GM12878 (cell line): ENCODE measurements around the gene BRICD5. TPM values are rescaled to one million over a fixed set of nuclear protein-coding genes. Genes with fewer than 3 reads are reported as not detected.

Source experiments
- ATAC-seq: fragments of 200-7000 bp; cut with Tn5 transposase; 3 replicates; pipeline ENCODE4 v1.9.1; 2020; ENCODE audit warnings: mild to moderate bottlenecking, moderate library complexity
- BruUV-seq: library from RNA; stranded (reverse); fragments of 400-500 nt; replicated peaks from 2 replicates; lab custom pipeline; 2021; lab: Mats Ljungman, UMichigan
- CTCF ChIA-PET: fragments of 300-600 bp; sonication (Branson Sonifier 250); formaldehyde crosslinking; extraction: SDS; loops from one replicate; lab custom pipeline; 2021; ENCODE audit warnings: inconsistent platforms; lab: Yijun Ruan, JAX
- POLR2A ChIA-PET: fragments of 350-600 bp; formaldehyde crosslinking; extraction: SDS; loops from one replicate; lab custom pipeline; 2021; ENCODE audit warnings: inconsistent platforms; lab: Charles Lee
- RAD21 ChIA-PET: fragments of 300-600 bp; sonication (Branson Sonifier 250); formaldehyde crosslinking; loops from one replicate; lab custom pipeline; 2023; ENCODE audit warnings: antibody characterized with exemption; ENCODE audit not compliant: unreplicated experiment; lab: Charles Lee
- SMC1A ChIA-PET: fragments of 300-600 bp; sonication (Branson Sonifier 250); formaldehyde crosslinking; loops from one replicate; lab custom pipeline; 2023; ENCODE audit not compliant: unreplicated experiment, uncharacterized antibody; lab: Charles Lee
- DNase-seq: peaks from one replicate; pipeline ENCODE4 v3.0.0-alpha.2; 2011; ENCODE audit warnings: low read depth, low spot score
- FAIRE-seq: peaks from 3 replicates; lab custom pipeline; 2011; peaks lifted over from hg19 to GRCh38; lab: Jason Lieb, UNC
- H2AFZ ChIP-seq: 2 replicates; pipeline ENCODE4 v1.6.0; 2011; ENCODE audit warnings: low read depth, low read length, control low read depth; ENCODE audit not compliant: control insufficient read depth
- H3K27ac ChIP-seq: 2 replicates; pipeline ENCODE4 v1.5.1; 2011; ENCODE audit warnings: control low read depth; ENCODE audit not compliant: control insufficient read depth, insufficient read depth
- H3K27me3 ChIP-seq, 2 experiments: replicated peaks in 1 of 2; 2 replicates each; pipeline versions ENCODE4 v1.6.0 to v1.6.1; 2011; ENCODE audit warnings: low read length in 1 of 2; ENCODE audit not compliant: control insufficient read depth in 2 of 2, insufficient read depth in 2 of 2
- H3K36me3 ChIP-seq, 2 experiments: 2 replicates each; pipeline ENCODE4 v1.5.1; 2011; ENCODE audit warnings: low read length in 1 of 2; ENCODE audit not compliant: control insufficient read depth in 2 of 2, insufficient read depth in 2 of 2
- H3K4me1 ChIP-seq: 2 replicates; pipeline ENCODE4 v1.6.1; 2011; ENCODE audit warnings: mild to moderate bottlenecking, low read length, moderate library complexity, mixed read lengths; ENCODE audit not compliant: control insufficient read depth, insufficient read depth
- H3K4me2 ChIP-seq: 2 replicates; pipeline ENCODE4 v1.6.0; 2011; ENCODE audit warnings: control low read depth; ENCODE audit not compliant: control insufficient read depth, insufficient read depth
- H3K4me3 ChIP-seq: fragments of 200-600 bp; sonication (generic); 2 replicates; pipeline ENCODE4 v1.5.1; 2016
- H3K79me2 ChIP-seq: 2 replicates; pipeline ENCODE4 v1.6.0; 2011; ENCODE audit warnings: low read length; ENCODE audit not compliant: control insufficient read depth, insufficient read depth
- H3K9ac ChIP-seq: 2 replicates; pipeline ENCODE4 v1.8.0; 2011; ENCODE audit warnings: low read length, control low read depth, mixed read lengths; ENCODE audit not compliant: control insufficient read depth, insufficient read depth
- H3K9me3 ChIP-seq: replicated peaks from 3 replicates; pipeline ENCODE4 v1.5.1; 2011; ENCODE audit warnings: mild to moderate bottlenecking, low read length; ENCODE audit not compliant: control insufficient read depth, insufficient read depth
- H4K20me1 ChIP-seq: 2 replicates; pipeline ENCODE4 v1.6.0; 2011; ENCODE audit not compliant: control insufficient read depth, insufficient read depth
- BHLHE40 ChIP-seq, 2 experiments: fragments of 450-650 bp in 1 of 2; IDR thresholded peaks; 2 replicates each; pipeline ENCODE4 v1.6.1; 2011 to 2017; ENCODE audit warnings: low read depth in 2 of 2, borderline replicate concordance in 1 of 2, improper control_type of control experiment in 1 of 2, low read length in 1 of 2, mild to moderate bottlenecking in 1 of 2
- BMI1 ChIP-seq: fragments of 450-650 bp; IDR thresholded peaks from 2 replicates; pipeline ENCODE4 v1.6.1; 2016; ENCODE audit warnings: mild to moderate bottlenecking, moderate library complexity, borderline replicate concordance
- CBX5 ChIP-seq: sonication (generic); IDR thresholded peaks from 2 replicates; pipeline ENCODE4 v1.6.1; 2016; ENCODE audit warnings: low read depth, moderate library complexity, mild to moderate bottlenecking, inconsistent platforms
- ELK1 ChIP-seq: IDR thresholded peaks from 2 replicates; pipeline ENCODE4 v1.6.1; 2012; ENCODE audit warnings: low read depth, low read length, improper control_type of control experiment
- FOXK2 ChIP-seq: fragments of 450-650 bp; IDR thresholded peaks from 2 replicates; pipeline ENCODE4 v1.6.1; 2017; ENCODE audit warnings: mild to moderate bottlenecking, moderate library complexity
- GATAD2B ChIP-seq: fragments of 450-650 bp; conservative IDR thresholded peaks from 2 replicates; pipeline ENCODE4 v1.6.1; 2017; ENCODE audit warnings: low read depth, mild to moderate bottlenecking, moderate library complexity
- IKZF1 ChIP-seq: fragments of 450-650 bp; conservative IDR thresholded peaks from 2 replicates; pipeline ENCODE4 v1.6.1; 2017; ENCODE audit warnings: antibody characterized with exemption, mild to moderate bottlenecking
- NFXL1 ChIP-seq: fragments of 450-650 bp; IDR thresholded peaks from 2 replicates; pipeline ENCODE4 v1.6.1; 2017; ENCODE audit warnings: antibody characterized with exemption, mild to moderate bottlenecking, borderline replicate concordance
- PRDM15 ChIP-seq: fragments of 450-650 bp; formaldehyde crosslinking; IDR thresholded peaks from 2 replicates; pipeline ENCODE4 v1.4.0; 2020; ENCODE audit warnings: mild to moderate bottlenecking, moderate library complexity
- SMC3 ChIP-seq: IDR thresholded peaks from 2 replicates; pipeline ENCODE4 v1.6.1; 2011; ENCODE audit warnings: low read length, improper control_type of control experiment, borderline replicate concordance
- SREBF1 ChIP-seq: IDR thresholded peaks from 2 replicates; pipeline ENCODE4 v1.6.1; 2012; ENCODE audit warnings: mild to moderate bottlenecking, low read length
- SREBF2 ChIP-seq: IDR thresholded peaks from 2 replicates; pipeline ENCODE4 v1.6.1; 2012; ENCODE audit warnings: mild to moderate bottlenecking, low read length
- SUPT20H ChIP-seq: IDR thresholded peaks from 2 replicates; pipeline ENCODE4 v1.6.1; 2011; ENCODE audit warnings: low read depth, mild to moderate bottlenecking, low read length, moderate library complexity, borderline replicate concordance; ENCODE audit not compliant: control insufficient read depth
- TCF3 ChIP-seq: IDR thresholded peaks from 2 replicates; pipeline ENCODE4 v1.6.1; 2012; ENCODE audit warnings: low read depth, mild to moderate bottlenecking, low read length, borderline replicate concordance; ENCODE audit not compliant: insufficient read depth
- ZBED1 ChIP-seq: IDR thresholded peaks from 2 replicates; pipeline ENCODE4 v1.6.1; 2016; ENCODE audit warnings: borderline replicate concordance
- ZBTB4 ChIP-seq: fragments of 450-650 bp; formaldehyde crosslinking; IDR thresholded peaks from 2 replicates; pipeline ENCODE4 v1.4.0; 2022; ENCODE audit warnings: mild to moderate bottlenecking, moderate library complexity
- ZNF24 ChIP-seq: fragments of 450-650 bp; IDR thresholded peaks from 2 replicates; pipeline ENCODE4 v1.6.1; 2017; ENCODE audit warnings: antibody characterized with exemption, mild to moderate bottlenecking
- ZNF274 ChIP-seq: IDR thresholded peaks from one replicate; pipeline ENCODE4 v1.8.0; 2011; ENCODE audit not compliant: insufficient read length, insufficient read depth
- WGBS: methylation state at CpG from one replicate; pipeline ENCODE4 v1.1.6; 2016; ENCODE audit warnings: low lambda C conversion rate; ENCODE audit not compliant: insufficient replicate concordance, insufficient coverage; ENCODE audit errors: missing lambda C conversion rate; 5-methylcytosine and 5-hydroxymethylcytosine counted together
- in situ Hi-C: fragments of 300-500 bp; cut with MboI; formaldehyde crosslinking; loops from 9 replicates; pipeline ENCODE4 v1.14.3; 2018; ENCODE audit warnings: mixed read lengths
- intact Hi-C: fragments of 100-400 bp; cut with micrococcal nuclease; formaldehyde crosslinking; loops from one replicate; pipeline ENCODE4 v1.14.2; 2022; ENCODE audit not compliant: unreplicated experiment
- polyA plus RNA-seq, 11 experiments: library from polyadenylated mRNA; depleted of rRNA in 4 of 11; unstranded in 6 of 11; stranded (reverse) in 5 of 11; fragments of >200 nt; fragmentation: Nextera tagmentation in 4 of 11; fragmentation: Illumina TruSeq in 1 of 11; extraction: Ambion mirVana in 4 of 11; extraction: Trizol in 1 of 11; gene quantifications; 1 replicate in 1 of 11; 2 replicates in 10 of 11; pipeline versions ENCODE4 v1.2.1 to v1.2.3, GENCODE V29; 2011 to 2016; ENCODE audit warnings: inconsistent platforms in 2 of 11, missing spikeins in 2 of 11, low read depth in 1 of 11
- total RNA-seq, 4 experiments: library from RNA; depleted of rRNA in 3 of 4; stranded (reverse); fragments of >200 nt in 3 of 4; fragmentation: Illumina TruSeq in 1 of 4; extraction: Trizol in 1 of 4; gene quantifications; 2 replicates each; pipeline versions ENCODE4 v1.2.1 to v1.2.3, GENCODE V29; 2013 to 2021

The BRICD5 gene
- total and polyA plus RNA-seq, 10 of the 15 experiments (the other 5 are each of a cell fraction or from before 2014, with no cell fraction given), result 0.58 to 11.6 (median 1.5) TPM; not detected in 1

- in situ Hi-C loops (no loop called here), intact Hi-C loops (loop anchor here (5.0 kb wide), 1 partner anchor 44 kb away; the partner anchor contains the start of gene ECI1)
- ChIA-PET POLR2A (no interaction called here), RAD21 (no interaction called here), SMC1A (no interaction called here), CTCF (no interaction called here)
- peaks cover 6% of the 10 kb centered on the region; the same call in 1 of the 2 replicates for H3K4me1 ChIP-seq
- no peak overlapping the region for H3K4me2 ChIP-seq
- WGBS, result 90% methylated on average over 9 of the region's 9 CpGs
- H3K9ac ChIP-seq, result no peak overlapping the region
- H3K4me3 ChIP-seq, result no peak overlapping the region
- H2AFZ ChIP-seq, result no peak overlapping the region
- no peaks in the 10 kb centered on the region for H3K27me3 ChIP-seq
- peaks cover 28% of the 10 kb centered on the region for H3K79me2 ChIP-seq
- H3K27ac ChIP-seq, result no peak overlapping the region
- no TSS peak for BruUV-seq
- FAIRE-seq (no peak), ATAC-seq (no peak), DNase-seq (no peak)
- H4K20me1 ChIP-seq, result no peaks in the 10 kb centered on the region
- H3K9me3 ChIP-seq, result no peaks in the 10 kb centered on the region
- peaks cover 8 to 19% of the 10 kb centered on the region in 2 experiments; a peak in 3 of 4 replicates for H3K36me3 ChIP-seq
- no peak for TF ChIP-seq ZNF24
- no peak for TF ChIP-seq ZBTB4
- no peak for TF ChIP-seq GATAD2B
- no peak for TF ChIP-seq FOXK2
- no peak for TF ChIP-seq SREBF2
- no peak for TF ChIP-seq ZNF274
- TF ChIP-seq IKZF1, result no peak
- TF ChIP-seq SUPT20H, result no peak
- TF ChIP-seq BMI1, result no peak
- no peak for TF ChIP-seq BHLHE40 (IDR thresholded peaks at IDR 0.05; ENCODE audit: borderline replicate concordance in 1 of 2, low read depth in 2 of 2, low read length in 1 of 2)
- no peak for TF ChIP-seq ZBED1
- no peak for TF ChIP-seq ELK1
- no peak for TF ChIP-seq SMC3
- no peak for TF ChIP-seq CBX5
- no peak for TF ChIP-seq NFXL1
- TF ChIP-seq PRDM15, result no peak
- no peak for TF ChIP-seq TCF3
- TF ChIP-seq SREBF1, result no peak
Observed at GRCh38 chr16:2208772-2209171, 1.9 kb downstream of the BRICD5 start.
